HS-5 (cell line): ENCODE measurements around the gene WRAP73.

Experiments
- DNase-seq: peaks from one replicate; pipeline ENCODE4 v3.0.0-alpha.2; 2012; ENCODE audit warnings: low read depth

Gene WRAP73

GRCh38 chr1:3646596-3646995 lies 3.3 kb downstream of the WRAP73 start:
- DNase-seq = no peak

- no peak for DNase-seq
These were observed 4.1 kb downstream of the WRAP73 start for GRCh38 chr1:3645666-3646355.

GRCh38 chr1:3645247-3645646 lies 4.7 kb downstream of the WRAP73 start:
- DNase-seq = no peak

- DNase-seq = no peak
These were observed 5.6 kb downstream of the WRAP73 start for GRCh38 chr1:3644273-3644672.

- DNase-seq = no peak
These were observed 6.8 kb downstream of the WRAP73 start for GRCh38 chr1:3642919-3643675.

- no peak for DNase-seq
These were observed 8.1 kb downstream of the WRAP73 start for GRCh38 chr1:3641816-3642215.

- DNase-seq = no peak
These were observed 8.7 kb downstream of the WRAP73 start for GRCh38 chr1:3641046-3641760.

- DNase-seq = no peak
These were observed 9.6 kb downstream of the WRAP73 start for GRCh38 chr1:3640121-3640837.

GRCh38 chr1:3639397-3639911 lies 10.4 kb downstream of the WRAP73 start:
- DNase-seq = no peak

GRCh38 chr1:3638676-3639075 lies 11.2 kb downstream of the WRAP73 start:
- DNase-seq = no peak

- DNase-seq = no peak
These were observed 11.9 kb downstream of the WRAP73 start for GRCh38 chr1:3638027-3638426.

- DNase-seq = no peak
These were observed 13.4 kb downstream of the WRAP73 start for GRCh38 chr1:3636531-3636930.

- DNase-seq = no peak
These were observed 13.8 kb downstream of the WRAP73 start for GRCh38 chr1:3636080-3636479.

- DNase-seq = no peak
These were observed 15.7 kb downstream of the WRAP73 start for GRCh38 chr1:3634059-3634800.

GRCh38 chr1:3633344-3634058 lies 16.4 kb downstream of the WRAP73 start:
- no peak for DNase-seq

GRCh38 chr1:3632716-3633343 lies 17.1 kb downstream of the WRAP73 start:
- DNase-seq = no peak

- DNase-seq = no peak
These were observed 17.6 kb downstream of the WRAP73 start for GRCh38 chr1:3632298-3632697.

GRCh38 chr1:3631320-3632260 lies 18.3 kb downstream of the WRAP73 start:
- DNase-seq = no peak

GRCh38 chr1:3630914-3631313 lies 19.0 kb downstream of the WRAP73 start:
- DNase-seq = no peak
